PC-3 (cell line): Measurements from ENCODE around the gene GINS1. TPM values are rescaled to one million over a fixed set of nuclear protein-coding genes. Genes with fewer than 3 reads are reported as not detected.

Experiments used
- ATAC-seq: fragments of 200-7000 bp; cut with Tn5 transposase; 2 replicates; pipeline ENCODE4 v1.9.1; 2020; ENCODE audit warnings: mild to moderate bottlenecking, moderate library complexity
- BruUV-seq: library from RNA; stranded (reverse); fragments of 400-500 nt; replicated peaks from 2 replicates; lab custom pipeline; 2021; lab: Mats Ljungman, UMichigan
- CTCF ChIA-PET: fragments of 300-600 bp; sonication (Branson Sonifier 250); formaldehyde crosslinking; loops from one replicate; lab custom pipeline; 2022; ENCODE audit warnings: antibody characterized with exemption; lab: Charles Lee
- POLR2A ChIA-PET: fragments of 300-600 bp; sonication (Branson Sonifier 250); formaldehyde crosslinking; loops from one replicate; lab custom pipeline; 2022; ENCODE audit warnings: antibody characterized with exemption; ENCODE audit not compliant: unreplicated experiment; lab: Charles Lee
- DNase-seq: peaks from one replicate; pipeline ENCODE4 v3.0.0-alpha.2; 2015
- H2AFZ ChIP-seq: fragments of 300-600 bp; sonication (generic); 2 replicates; pipeline ENCODE4 v1.6.0; 2016; ENCODE audit warnings: antibody characterized with exemption, low read length
- H3F3A ChIP-seq: fragments of 300-600 bp; sonication (generic); one replicate; pipeline ENCODE4 v1.6.0; 2017; ENCODE audit warnings: antibody characterized with exemption, low read length, control low read depth, mild to moderate bottlenecking; ENCODE audit not compliant: unreplicated experiment
- H3K27ac ChIP-seq: fragments of 300-600 bp; sonication (generic); 2 replicates; pipeline ENCODE4 v1.5.1; 2016; ENCODE audit warnings: mild to moderate bottlenecking, low read length
- H3K27me3 ChIP-seq: fragments of 300-600 bp; sonication (generic); 2 replicates; pipeline ENCODE4 v1.6.1; 2016; ENCODE audit warnings: low read length, mixed read lengths
- H3K36me3 ChIP-seq: fragments of 300-600 bp; sonication (generic); 2 replicates; pipeline ENCODE4 v1.6.1; 2016; ENCODE audit warnings: low read depth, mixed run types, low read length, mixed read lengths
- H3K4me1 ChIP-seq: fragments of 300-600 bp; sonication (generic); 2 replicates; pipeline ENCODE4 v1.5.1; 2016; ENCODE audit warnings: low read length; ENCODE audit not compliant: insufficient read depth
- H3K4me2 ChIP-seq: fragments of 300-600 bp; sonication (generic); 2 replicates; pipeline ENCODE4 v1.6.0; 2016; ENCODE audit warnings: low read length
- H3K4me3 ChIP-seq: fragments of 300-600 bp; sonication (generic); 2 replicates; pipeline ENCODE4 v1.5.1; 2016; ENCODE audit warnings: mild to moderate bottlenecking, low read length, mixed read lengths
- H3K79me2 ChIP-seq: fragments of 300-600 bp; sonication (generic); 2 replicates; pipeline ENCODE4 v1.6.1; 2017; ENCODE audit warnings: low read length, mixed read lengths
- H3K9ac ChIP-seq: fragments of 300-600 bp; sonication (generic); 2 replicates; pipeline ENCODE4 v1.6.0; 2016; ENCODE audit warnings: mild to moderate bottlenecking, low read length
- H3K9me2 ChIP-seq: fragments of 300-600 bp; sonication (generic); replicated peaks from 2 replicates; pipeline ENCODE4 v1.6.1; 2016; ENCODE audit warnings: mixed run types, low read length, mixed read lengths
- H3K9me3 ChIP-seq: fragments of 300-600 bp; sonication (generic); 2 replicates; pipeline ENCODE4 v1.6.1; 2016; ENCODE audit warnings: low read length, mixed read lengths
- H4K20me1 ChIP-seq: fragments of 300-600 bp; sonication (generic); 2 replicates; pipeline ENCODE4 v1.6.1; 2016; ENCODE audit warnings: low read length, mixed read lengths
- CTCF ChIP-seq: fragments of 300-600 bp; sonication (generic); conservative IDR thresholded peaks from 2 replicates; pipeline ENCODE4 v1.5.1; 2017; ENCODE audit warnings: antibody characterized with exemption, low read depth, mild to moderate bottlenecking, low read length
- EZH2 ChIP-seq: fragments of 300-600 bp; sonication (generic); IDR thresholded peaks from one replicate; pipeline ENCODE4 v1.6.1; 2017; ENCODE audit warnings: antibody characterized with exemption, mild to moderate bottlenecking, low read length; ENCODE audit not compliant: unreplicated experiment
- EZH2phosphoT487 ChIP-seq: fragments of 300-600 bp; sonication (generic); IDR thresholded peaks from 2 replicates; pipeline ENCODE4 v1.6.1; 2018; ENCODE audit warnings: mild to moderate bottlenecking, antibody characterized with exemption, low read length, borderline replicate concordance
- intact Hi-C: fragments of 100-400 bp; cut with micrococcal nuclease; formaldehyde crosslinking; loops from 2 replicates; pipeline ENCODE4 v1.9.0; 2023
- total RNA-seq: library from RNA; depleted of rRNA; stranded (reverse); fragments of >200 nt; gene quantifications from 2 replicates; pipeline ENCODE4 v1.2.3, GENCODE V29; 2014

GINS1 gene
- total RNA-seq, 1 experiment from 2014 or later = 28.1 TPM

GRCh38 chr20:25368526-25368925 lies 38.9 kb upstream of the GINS1 start:
- Histone ChIP-seq H4K20me1 (no peaks in the 10 kb centered on the region), H3K4me1 (peaks cover 24% of the 10 kb centered on the region), H3K4me2 (no peak overlapping the region), H3F3A (peaks cover 7% of the 10 kb centered on the region), H3K9me2 (no peaks in the 10 kb centered on the region), H3K27me3 (no peaks in the 10 kb centered on the region), H3K4me3 (no peak overlapping the region), H3K9ac (no peak overlapping the region), H3K27ac (no peak overlapping the region), H3K9me3 (peaks cover 14% of the 10 kb centered on the region), H2AFZ (no peak overlapping the region), H3K79me2 (peaks cover 37% of the 10 kb centered on the region), H3K36me3 (peaks cover 15% of the 10 kb centered on the region; the same call in 1 of the 2 replicates)
- CTCF ChIA-PET = no interaction called here
- POLR2A ChIA-PET = no interaction called here
- TF ChIP-seq EZH2phosphoT487 = no peak
- no peak for TF ChIP-seq EZH2
- no peak for TF ChIP-seq CTCF
- no TSS peak for BruUV-seq
- DNase-seq = no peak
- intact Hi-C loops = no loop called here
- ATAC-seq = no peak

GRCh38 chr20:25368976-25369375 lies 38.5 kb upstream of the GINS1 start:
- TF ChIP-seq CTCF (no peak), EZH2phosphoT487 (no peak), EZH2 (no peak)
- Histone ChIP-seq H3K27ac (no peak overlapping the region), H3F3A (peaks cover 9% of the 10 kb centered on the region), H3K9ac (no peak overlapping the region), H3K36me3 (peaks cover 14% of the 10 kb centered on the region; the same call in 1 of the 2 replicates), H3K4me3 (no peak overlapping the region), H3K4me2 (no peak overlapping the region), H2AFZ (no peak overlapping the region), H3K27me3 (no peaks in the 10 kb centered on the region), H3K4me1 (peaks cover 27% of the 10 kb centered on the region), H3K9me3 (peaks cover 14% of the 10 kb centered on the region), H3K9me2 (no peaks in the 10 kb centered on the region), H3K79me2 (peaks cover 38% of the 10 kb centered on the region), H4K20me1 (no peaks in the 10 kb centered on the region)
- DNase-seq = no peak
- no TSS peak for BruUV-seq
- ChIA-PET CTCF (no interaction called here), POLR2A (no interaction called here)
- ATAC-seq = no peak
- intact Hi-C loops = no loop called here

GRCh38 chr20:25369529-25369928 lies 37.9 kb upstream of the GINS1 start:
- no peak for DNase-seq
- Histone ChIP-seq H3K9ac (no peak overlapping the region), H3F3A (peaks cover 9% of the 10 kb centered on the region), H3K9me2 (no peaks in the 10 kb centered on the region), H3K4me2 (no peak overlapping the region), H3K79me2 (peaks cover 33% of the 10 kb centered on the region), H3K27me3 (no peaks in the 10 kb centered on the region), H3K36me3 (peaks cover 9% of the 10 kb centered on the region; the same call in 1 of the 2 replicates), H3K9me3 (peaks cover 14% of the 10 kb centered on the region), H4K20me1 (no peaks in the 10 kb centered on the region), H2AFZ (no peak overlapping the region), H3K4me1 (peaks cover 22% of the 10 kb centered on the region), H3K4me3 (no peak overlapping the region), H3K27ac (no peak overlapping the region)
- ChIA-PET CTCF (no interaction called here), POLR2A (no interaction called here)
- TF ChIP-seq EZH2phosphoT487 = no peak
- TF ChIP-seq CTCF = no peak
- no peak for TF ChIP-seq EZH2
- no peak for ATAC-seq
- no TSS peak for BruUV-seq
- intact Hi-C loops = no loop called here
